Fibroblast of lung (primary cell): ENCODE data around the gene STOX2. TPM values are rescaled to one million over a fixed set of nuclear protein-coding genes. Genes with fewer than 3 reads are reported as not detected.

Source experiments
- DNase-seq, 2 donors: peaks; one replicate each; pipeline versions ENCODE4 v3.0.0 to v3.0.0-alpha.2; 2010; ENCODE audit warnings: low read depth in 2 of 2
- H2AFZ ChIP-seq: 2 replicates; pipeline ENCODE4 v1.5.1; 2012; ENCODE audit warnings: low read length, control low read depth, inconsistent platforms
- H3K27ac ChIP-seq: 2 replicates; pipeline ENCODE4 v1.5.1; 2011; ENCODE audit warnings: low read length, control low read depth; ENCODE audit not compliant: insufficient read depth
- H3K27me3 ChIP-seq: 2 replicates; pipeline ENCODE4 v1.5.1; 2011; ENCODE audit warnings: mild to moderate bottlenecking, low read length; ENCODE audit not compliant: control insufficient read depth, insufficient read depth
- H3K36me3 ChIP-seq: 2 replicates; pipeline ENCODE4 v1.5.1; 2011; ENCODE audit warnings: low read length; ENCODE audit not compliant: control insufficient read depth, insufficient read depth
- H3K4me1 ChIP-seq: 2 replicates; pipeline ENCODE4 v1.5.1; 2011; ENCODE audit warnings: low read length; ENCODE audit not compliant: control insufficient read depth, insufficient read depth; ENCODE audit errors: extremely low read depth
- H3K4me2 ChIP-seq: 2 replicates; pipeline ENCODE4 v1.5.1; 2011; ENCODE audit warnings: low read length, control low read depth; ENCODE audit not compliant: insufficient read depth; ENCODE audit errors: extremely low read depth
- H3K4me3 ChIP-seq, 4 experiments: fragments of 200-600 bp in 1 of 4; sonication (generic) in 1 of 4; replicated peaks in 1 of 4; 2 replicates each; pipeline ENCODE4 v1.5.1; 2011 to 2016; ENCODE audit warnings: low read length in 4 of 4, low read depth in 3 of 4, mild to moderate bottlenecking in 3 of 4, control low read depth in 2 of 4, inconsistent platforms in 1 of 4, mixed read lengths in 1 of 4; ENCODE audit not compliant: insufficient read depth in 1 of 4; ENCODE audit errors: control extremely low read depth in 1 of 4
- H3K79me2 ChIP-seq: 2 replicates; pipeline ENCODE4 v1.5.1; 2012; ENCODE audit warnings: mild to moderate bottlenecking, low read length, inconsistent platforms; ENCODE audit not compliant: control insufficient read depth, insufficient read depth
- H3K9ac ChIP-seq: 2 replicates; pipeline ENCODE4 v1.5.1; 2011; ENCODE audit warnings: mild to moderate bottlenecking, low read length, control low read depth; ENCODE audit not compliant: insufficient read depth
- H3K9me3 ChIP-seq: 2 replicates; pipeline ENCODE4 v1.5.1; 2012; ENCODE audit warnings: low read depth, low read length; ENCODE audit not compliant: control insufficient read depth, insufficient read depth
- H4K20me1 ChIP-seq: 2 replicates; pipeline ENCODE4 v1.5.1; 2011; ENCODE audit warnings: low read length; ENCODE audit not compliant: control insufficient read depth, insufficient read depth; ENCODE audit errors: extremely low read depth
- EZH2 ChIP-seq: IDR thresholded peaks from 2 replicates; pipeline ENCODE4 v1.5.1; 2012; ENCODE audit warnings: low read length, control low read depth, mild to moderate bottlenecking; ENCODE audit errors: missing control alignments
- polyA plus RNA-seq, 2 donors: library from polyadenylated mRNA; depleted of rRNA in 1 of 2; stranded (reverse) in 1 of 2; unstranded in 1 of 2; fragments of >200 nt; gene quantifications; 2 replicates each; pipeline ENCODE4 v1.2.1, GENCODE V29; 2011 to 2012; ENCODE audit warnings: missing spikeins in 1 of 2
- total RNA-seq: library from RNA; depleted of rRNA; stranded (reverse); fragments of >200 nt; gene quantifications from 2 replicates; pipeline ENCODE4 v1.2.1, GENCODE V29; 2014
- TF ChIP-seq, protein P1 (sequence below), 2 donors: IDR thresholded peaks in 1 of 2; conservative IDR thresholded peaks in 1 of 2; 1 replicate in 1 of 2; 2 replicates in 1 of 2; pipeline ENCODE4 v1.5.1; 2011 to 2012; ENCODE audit warnings: low read length in 2 of 2, control low read depth in 1 of 2, inconsistent platforms in 1 of 2, low read depth in 1 of 2, mild to moderate bottlenecking in 1 of 2

STOX2 gene
- total and polyA plus RNA-seq, 2 donors (not counting 1 experiment from before 2014, with no cell fraction given): 0.66 to 3.3 TPM

DNA sequence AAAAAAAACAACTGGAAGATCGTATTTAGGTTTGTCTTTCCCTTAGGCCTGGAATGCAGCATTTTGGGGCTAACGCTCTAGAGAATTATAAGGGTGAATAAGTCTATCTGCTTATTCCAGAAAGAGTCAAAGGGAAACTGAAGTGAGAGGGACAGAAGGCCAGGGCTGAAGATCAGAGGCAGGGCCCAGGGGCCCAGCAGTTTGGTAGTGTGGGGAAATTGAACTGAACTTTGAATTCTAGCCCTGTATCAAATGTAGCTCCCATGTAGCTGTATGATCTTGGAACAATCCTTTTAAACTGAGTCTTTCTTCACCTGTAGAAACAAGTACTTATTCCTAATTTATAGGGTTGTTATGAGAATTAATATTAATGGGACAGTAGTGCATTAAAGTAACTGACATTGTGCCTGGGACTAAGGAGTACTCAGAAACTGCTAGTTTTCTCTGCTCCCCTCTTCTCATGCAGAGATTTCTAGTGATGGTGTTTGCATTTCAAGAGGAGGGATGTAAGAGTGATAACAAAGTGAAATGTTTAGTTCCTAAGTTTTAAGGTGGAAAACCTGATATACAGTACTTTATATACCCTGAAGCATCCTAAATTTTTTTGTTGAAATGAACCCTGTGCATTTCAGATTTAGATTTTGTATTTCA is 30.4 kb downstream of the STOX2 start:
- H3K4me2 ChIP-seq: no peak overlapping the region
- no peak overlapping the region for H3K4me3 ChIP-seq
- no peak for DNase-seq
- H4K20me1 ChIP-seq: no peaks in the 10 kb centered on the region
- H3K36me3 ChIP-seq: no peaks in the 10 kb centered on the region
- H3K9ac ChIP-seq: no peak overlapping the region
- H3K4me1 ChIP-seq: no peaks in the 10 kb centered on the region
- H3K27ac ChIP-seq: no peak overlapping the region
- H3K27me3 ChIP-seq: no peaks in the 10 kb centered on the region
- no peak for TF ChIP-seq EZH2
- TF ChIP-seq, protein P1, sequence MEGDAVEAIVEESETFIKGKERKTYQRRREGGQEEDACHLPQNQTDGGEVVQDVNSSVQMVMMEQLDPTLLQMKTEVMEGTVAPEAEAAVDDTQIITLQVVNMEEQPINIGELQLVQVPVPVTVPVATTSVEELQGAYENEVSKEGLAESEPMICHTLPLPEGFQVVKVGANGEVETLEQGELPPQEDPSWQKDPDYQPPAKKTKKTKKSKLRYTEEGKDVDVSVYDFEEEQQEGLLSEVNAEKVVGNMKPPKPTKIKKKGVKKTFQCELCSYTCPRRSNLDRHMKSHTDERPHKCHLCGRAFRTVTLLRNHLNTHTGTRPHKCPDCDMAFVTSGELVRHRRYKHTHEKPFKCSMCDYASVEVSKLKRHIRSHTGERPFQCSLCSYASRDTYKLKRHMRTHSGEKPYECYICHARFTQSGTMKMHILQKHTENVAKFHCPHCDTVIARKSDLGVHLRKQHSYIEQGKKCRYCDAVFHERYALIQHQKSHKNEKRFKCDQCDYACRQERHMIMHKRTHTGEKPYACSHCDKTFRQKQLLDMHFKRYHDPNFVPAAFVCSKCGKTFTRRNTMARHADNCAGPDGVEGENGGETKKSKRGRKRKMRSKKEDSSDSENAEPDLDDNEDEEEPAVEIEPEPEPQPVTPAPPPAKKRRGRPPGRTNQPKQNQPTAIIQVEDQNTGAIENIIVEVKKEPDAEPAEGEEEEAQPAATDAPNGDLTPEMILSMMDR (conservative IDR thresholded peaks at IDR 0.05 in 1 of 2, IDR thresholded peaks at IDR 0.05 in 1 of 2; ENCODE audit: low read depth in 1 of 2, low read length in 2 of 2): no peak
- no peaks in the 10 kb centered on the region for H3K9me3 ChIP-seq
- H3K79me2 ChIP-seq: no peaks in the 10 kb centered on the region
- no peak overlapping the region for H2AFZ ChIP-seq

DNA sequence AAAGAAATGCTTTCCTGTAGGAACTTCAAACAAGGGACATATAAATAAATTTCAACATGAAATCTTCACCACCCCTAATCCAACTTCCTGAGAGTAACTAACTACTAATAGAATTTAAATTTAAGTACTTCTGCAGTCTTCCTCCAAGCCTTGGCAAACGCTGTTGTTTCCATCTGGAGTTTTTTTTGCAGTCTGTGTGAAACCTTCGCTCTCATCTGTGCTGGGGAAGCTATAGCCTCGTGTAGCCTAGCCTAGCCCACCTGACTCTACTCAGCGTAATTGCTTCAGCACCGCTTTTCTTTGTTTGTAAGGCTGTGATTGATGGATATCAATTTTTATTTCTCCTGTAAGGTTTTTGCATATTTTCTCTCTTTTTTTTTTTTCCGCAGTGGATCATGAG is 30.9 kb downstream of the STOX2 start:
- no peak for DNase-seq
- Histone ChIP-seq H3K36me3 (no peaks in the 10 kb centered on the region), H2AFZ (no peak overlapping the region), H3K9ac (no peak overlapping the region), H4K20me1 (no peaks in the 10 kb centered on the region), H3K9me3 (no peaks in the 10 kb centered on the region), H3K4me2 (no peak overlapping the region), H3K4me1 (no peaks in the 10 kb centered on the region), H3K27ac (no peak overlapping the region), H3K27me3 (no peaks in the 10 kb centered on the region), H3K79me2 (no peaks in the 10 kb centered on the region), H3K4me3 (no peak overlapping the region)
- TF ChIP-seq, protein P1 (conservative IDR thresholded peaks at IDR 0.05 in 1 of 2, IDR thresholded peaks at IDR 0.05 in 1 of 2; ENCODE audit: low read depth in 1 of 2, low read length in 2 of 2): no peak
- no peak for TF ChIP-seq EZH2

DNA sequence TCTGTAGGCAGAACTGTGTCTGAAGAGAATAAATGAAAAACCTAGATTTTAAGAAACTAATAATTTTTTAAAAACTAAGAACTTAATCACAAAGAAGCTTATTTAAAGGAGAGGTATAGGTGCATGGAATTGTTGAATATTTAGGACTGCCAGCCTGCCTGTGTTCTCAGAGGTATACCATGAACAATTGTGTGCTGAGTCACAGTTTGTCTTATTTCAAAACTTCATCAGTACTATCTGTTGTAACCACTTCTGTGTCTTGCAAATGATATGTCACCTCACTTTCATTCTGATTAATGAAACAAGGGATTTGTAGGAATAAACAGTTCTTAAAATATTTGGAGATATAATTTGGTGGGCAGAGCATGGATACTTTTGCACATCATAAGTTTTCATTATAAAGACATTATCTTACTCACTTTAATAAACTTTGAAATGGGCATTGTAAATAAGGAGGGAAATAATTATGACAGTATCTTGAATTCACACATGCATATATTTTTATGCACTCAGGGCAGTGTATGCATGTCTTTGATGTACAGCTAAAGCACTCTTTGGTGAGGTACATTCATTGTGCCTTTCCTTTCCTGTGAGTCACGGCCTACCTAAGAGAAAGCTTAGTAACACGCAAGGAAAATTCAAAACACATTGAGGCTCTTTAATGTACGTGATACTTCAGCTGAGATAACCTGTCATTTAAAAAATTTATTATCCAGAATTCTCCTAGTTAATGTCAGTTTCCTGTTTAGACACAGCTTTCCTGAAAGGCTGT is 31.7 kb downstream of the STOX2 start:
- Histone ChIP-seq H3K4me3 (no peak overlapping the region), H3K27ac (no peak overlapping the region), H3K9ac (no peak overlapping the region), H2AFZ (no peak overlapping the region), H3K27me3 (no peaks in the 10 kb centered on the region), H3K4me1 (no peaks in the 10 kb centered on the region), H3K79me2 (no peaks in the 10 kb centered on the region), H4K20me1 (no peaks in the 10 kb centered on the region), H3K9me3 (no peaks in the 10 kb centered on the region), H3K4me2 (no peak overlapping the region), H3K36me3 (no peaks in the 10 kb centered on the region)
- no peak for TF ChIP-seq EZH2
- TF ChIP-seq, protein P1 (conservative IDR thresholded peaks at IDR 0.05 in 1 of 2, IDR thresholded peaks at IDR 0.05 in 1 of 2; ENCODE audit: low read depth in 1 of 2, low read length in 2 of 2): no peak
- DNase-seq: no peak
